Stimulated activated CD4-positive, alpha-beta T cell treated with anti-CD3 and anti-CD28 coated beads, Interleukin-4, amount 100 ng/mL, for 48 hours (primary cell): Measurements from ENCODE around the gene GNG7.

Experiments used
- DNase-seq, 2 donors: peaks; one replicate each; pipeline ENCODE4 v3.0.0-alpha.2; 2020; ENCODE audit warnings: low read depth in 2 of 2

Gene GNG7

DNA sequence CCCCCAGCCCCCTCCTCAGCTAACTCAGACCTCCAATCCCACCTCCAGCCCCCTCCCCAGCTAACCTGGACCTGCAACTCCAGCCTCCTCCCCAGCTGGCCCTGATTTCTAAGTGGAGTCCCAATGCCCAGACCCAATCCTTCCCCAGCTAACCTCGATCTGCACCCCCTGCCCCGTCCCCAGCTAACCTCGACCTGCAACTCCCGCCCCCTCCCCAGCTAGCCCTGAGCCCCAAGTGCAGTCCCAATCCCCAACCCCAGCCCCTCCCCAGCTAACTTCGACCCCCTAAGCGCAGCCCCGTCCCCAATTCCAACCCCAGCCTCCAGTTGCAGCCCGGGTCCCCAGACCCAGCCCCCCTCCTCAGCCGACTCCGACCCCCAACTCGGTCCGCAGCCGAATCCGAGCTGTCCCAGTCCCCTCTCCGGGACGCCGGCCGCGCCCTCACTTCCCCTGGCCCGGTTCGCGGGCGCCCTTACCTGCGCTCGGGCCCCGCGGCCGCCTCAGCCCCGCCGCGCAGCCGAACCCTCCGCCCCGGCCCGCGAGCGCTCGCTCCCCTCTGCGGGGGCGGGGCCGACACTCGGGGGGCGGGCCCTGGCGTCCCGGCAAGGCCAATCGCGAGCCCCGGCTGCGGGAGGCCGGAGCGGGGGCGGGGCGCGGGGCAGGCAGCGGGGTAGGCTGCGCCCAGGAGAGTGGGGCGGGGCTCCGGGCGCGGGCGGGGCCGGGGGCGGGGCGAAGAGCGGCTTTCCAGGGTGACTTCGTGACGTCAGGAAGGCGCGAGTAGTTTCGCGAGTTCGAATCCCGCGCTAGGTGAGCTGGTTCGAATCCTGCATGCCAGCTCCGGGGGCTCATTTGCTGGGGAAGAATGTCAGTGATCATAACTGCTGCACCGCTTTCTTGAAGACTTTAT lies at the start of gene GNG7:
TSS of gene GNG7 (minus strand) at position 525 of the 907 bp plus-strand sequence. CDS start 182,006 bp downstream, outside the sequence.
- DNase-seq = peak; percentile 95 to 97

GRCh38 chr19:2751438-2751830 lies 48.9 kb upstream of the GNG7 start:
- DNase-seq = no peak

DNA sequence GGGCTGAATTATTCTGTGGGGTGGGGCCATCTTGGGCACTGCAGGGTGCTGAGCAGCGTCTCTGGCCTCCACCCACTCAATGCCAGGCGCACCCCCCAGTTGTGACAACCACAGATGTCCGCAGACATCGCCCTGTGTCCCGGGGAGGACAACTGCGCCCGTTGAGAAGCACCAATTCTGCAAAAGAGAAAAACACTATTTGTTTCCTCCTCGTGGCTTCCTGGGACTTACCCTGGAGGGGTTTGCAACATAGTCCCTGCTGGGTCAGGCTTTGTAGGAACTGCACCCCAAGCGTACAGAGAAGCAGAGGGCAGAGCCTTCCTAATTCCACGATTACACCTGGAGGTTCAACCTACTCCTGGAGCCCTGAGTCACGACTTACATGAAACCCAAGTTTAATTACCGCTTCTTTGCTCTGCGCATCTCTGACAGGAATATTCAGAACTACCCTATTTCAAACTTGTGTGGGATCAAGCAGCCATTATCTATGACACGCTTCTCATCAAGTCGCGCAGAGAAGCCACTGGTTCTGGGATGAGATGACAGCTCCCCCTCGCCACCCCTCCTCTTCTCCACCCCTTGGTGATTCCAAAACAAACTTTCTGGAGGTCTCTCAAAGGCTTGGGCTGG lies 48.4 kb upstream of the GNG7 start:
- DNase-seq = no peak

- DNase-seq = no peak
Observed at GRCh38 chr19:2747349-2747748, 44.9 kb upstream of the GNG7 start.

- DNase-seq = no peak
Observed at GRCh38 chr19:2744113-2744512, 41.6 kb upstream of the GNG7 start.

- DNase-seq = no peak
Observed at GRCh38 chr19:2743099-2743498, 40.6 kb upstream of the GNG7 start.

DNA sequence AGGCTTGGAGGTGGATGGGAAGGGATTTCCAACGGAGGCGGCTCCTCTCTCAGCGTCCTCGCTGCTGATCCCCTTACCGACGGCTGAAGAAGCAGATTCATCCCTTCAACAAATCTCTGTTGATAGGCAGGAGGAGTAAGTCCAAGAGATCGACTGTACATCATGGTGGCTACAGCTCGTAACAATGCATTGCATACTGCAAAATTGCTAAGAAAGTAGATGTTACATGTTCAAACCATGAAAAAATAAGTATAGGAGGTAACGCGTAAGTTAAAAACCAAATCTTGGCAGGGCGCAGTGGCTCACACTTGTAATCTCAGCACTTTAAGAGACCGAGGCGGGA lies 37.8 kb upstream of the GNG7 start:
- DNase-seq = no peak

GRCh38 chr19:2739602-2740313 lies 37.3 kb upstream of the GNG7 start, which contains the start of gene SLC39A3:
TSS of gene SLC39A3 (minus strand) at chr19:2740017. CDS start at chr19:2737257, 2,760 bp downstream.
- DNase-seq = peak; percentile 99

DNA sequence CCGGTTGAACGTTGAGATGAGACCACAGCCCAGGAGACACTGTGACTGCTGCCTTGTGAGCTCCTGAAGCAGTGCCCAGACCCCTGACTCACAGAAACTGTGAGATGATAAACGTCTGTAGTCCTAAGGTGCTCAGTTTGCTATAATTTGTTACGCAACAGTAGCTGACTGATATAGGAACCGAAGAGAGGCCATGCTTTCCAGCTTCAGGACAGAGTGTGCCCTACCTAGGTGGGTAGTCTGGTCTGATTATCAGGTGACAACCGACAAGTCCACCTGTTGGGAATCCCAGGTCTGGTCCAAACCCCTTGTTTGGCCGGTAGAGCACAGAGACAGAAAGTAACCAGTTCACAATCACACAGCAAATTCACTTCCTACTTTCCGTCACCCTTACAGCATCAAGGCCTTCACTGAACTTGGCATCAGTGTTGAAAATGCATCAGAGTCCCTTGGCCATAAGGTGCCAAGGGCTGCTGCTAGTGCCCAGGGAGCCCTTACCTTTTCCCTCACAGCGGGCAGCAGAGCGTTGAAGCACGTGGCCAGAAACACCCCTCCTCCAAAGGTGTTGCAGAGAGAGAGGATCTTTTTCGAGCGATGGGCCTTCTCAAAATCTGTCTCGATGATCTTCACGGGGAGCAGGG lies 34.2 kb upstream of the GNG7 start:
- DNase-seq = no peak

DNA sequence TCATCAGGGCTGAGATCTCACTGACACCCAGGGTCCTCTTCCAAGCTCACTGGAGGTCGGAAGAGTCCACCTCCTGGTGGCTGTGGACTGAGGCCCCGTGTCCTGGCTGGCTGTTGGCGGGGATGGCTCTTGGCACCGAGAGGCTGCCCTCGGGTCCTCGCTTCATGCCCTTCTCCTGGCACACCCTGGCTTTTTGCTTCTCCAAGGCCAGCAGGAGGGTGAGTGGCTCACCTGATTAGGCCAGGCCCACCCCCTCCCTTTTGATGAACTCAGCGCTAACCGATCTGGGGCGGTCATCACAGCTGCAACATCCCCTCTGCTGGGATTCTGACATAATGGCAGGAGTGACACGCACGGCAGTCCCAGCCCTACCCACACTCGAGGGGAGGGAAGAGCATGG lies 32.9 kb upstream of the GNG7 start:
- no peak for DNase-seq

- DNase-seq = no peak
Observed at GRCh38 chr19:2734589-2735288, 32.2 kb upstream of the GNG7 start.

DNA sequence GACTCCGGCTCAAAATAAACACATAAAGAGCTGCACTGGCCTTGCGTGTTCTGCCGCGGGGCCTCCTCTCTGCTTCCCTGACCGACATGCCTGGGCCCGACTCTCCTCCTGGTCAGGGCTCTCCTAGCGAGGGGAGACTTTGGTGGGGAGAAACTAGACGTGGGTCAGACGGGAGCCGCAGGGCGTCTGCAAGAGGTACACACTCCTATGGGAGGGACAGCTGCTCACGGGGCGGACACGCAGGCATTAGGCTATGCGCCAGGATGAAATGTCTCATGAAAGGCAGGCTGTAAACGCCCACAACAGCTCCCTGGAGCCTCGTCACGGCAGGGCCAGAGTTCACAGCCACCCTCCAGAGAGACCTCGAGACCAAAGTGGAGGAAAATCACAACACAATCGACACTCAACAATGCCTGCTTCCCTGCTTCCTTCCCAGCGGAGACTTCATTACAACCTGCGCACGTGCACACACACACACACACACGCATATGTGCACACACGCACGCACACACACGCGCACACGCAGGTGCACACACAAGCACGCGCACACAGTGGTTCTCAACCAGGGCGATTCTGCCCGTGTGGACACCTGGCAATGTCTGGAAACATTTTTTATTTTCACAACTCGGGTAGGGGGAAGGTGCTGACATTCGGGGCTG lies 31.6 kb upstream of the GNG7 start:
- DNase-seq = no peak

DNA sequence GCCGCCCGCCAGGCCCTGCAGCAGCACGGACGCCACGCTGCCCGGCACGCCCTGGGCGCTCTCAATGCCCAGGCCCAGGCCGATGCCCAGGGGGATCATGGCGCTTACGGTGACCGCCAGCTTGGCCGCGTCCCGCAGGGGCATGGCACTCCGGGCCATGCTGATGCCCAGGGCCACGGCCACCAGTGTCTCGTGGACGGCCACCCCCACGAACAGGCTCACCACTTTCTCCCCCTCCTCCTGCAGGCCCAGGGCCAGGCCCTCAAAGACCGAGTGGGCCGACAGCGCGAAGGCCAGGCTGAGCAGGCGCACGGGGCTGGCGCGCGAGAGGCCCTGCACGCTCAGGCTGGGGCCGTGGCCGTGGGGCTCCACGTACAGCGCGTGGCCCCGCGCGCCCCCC lies 30.4 kb upstream of the GNG7 start:
- no peak for DNase-seq

GRCh38 chr19:2732157-2732725 lies 29.7 kb upstream of the GNG7 start:
- no peak for DNase-seq

DNA sequence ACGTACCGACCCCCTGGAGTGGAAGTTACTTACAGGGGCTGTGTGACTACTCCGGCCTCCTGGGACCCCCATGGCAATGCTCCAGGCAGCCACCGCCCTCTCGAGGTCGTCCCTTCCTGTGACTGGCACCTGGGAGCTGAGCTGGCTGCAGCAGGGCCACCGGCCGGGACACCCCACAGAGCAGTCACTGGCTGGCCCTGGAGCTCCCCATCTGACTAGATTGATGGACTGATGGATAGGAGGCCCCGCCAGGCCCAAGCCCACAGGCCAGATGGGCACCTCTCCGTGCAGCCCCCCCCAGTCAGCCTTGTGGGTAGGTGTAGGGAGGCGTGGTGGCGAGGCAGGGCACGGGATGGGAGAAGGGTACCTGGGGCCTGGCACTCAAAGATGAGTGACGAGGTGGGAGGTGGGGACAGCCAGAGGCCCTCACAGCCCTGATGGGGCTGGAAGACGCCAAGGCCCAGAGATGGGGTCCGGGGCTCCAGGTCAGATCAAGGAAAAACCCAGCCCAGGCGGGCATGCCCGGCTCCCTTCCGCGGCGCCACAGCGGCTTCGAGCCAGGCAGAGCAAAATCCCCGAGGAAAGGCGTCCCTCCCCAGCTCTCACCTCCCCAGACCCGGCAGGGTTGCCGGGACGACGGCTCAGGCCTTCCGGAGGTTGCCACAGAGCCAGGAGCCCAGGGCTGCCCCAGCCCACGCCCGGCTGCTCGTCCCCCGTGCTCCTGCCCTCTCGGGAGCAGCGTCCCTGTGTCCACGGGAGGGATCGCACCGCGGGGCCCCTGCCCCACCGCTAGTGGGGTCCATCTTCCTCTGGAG lies 28.9 kb upstream of the GNG7 start:
- no peak for DNase-seq

- DNase-seq = no peak
Observed at GRCh38 chr19:2729943-2730818, 27.7 kb upstream of the GNG7 start.

DNA sequence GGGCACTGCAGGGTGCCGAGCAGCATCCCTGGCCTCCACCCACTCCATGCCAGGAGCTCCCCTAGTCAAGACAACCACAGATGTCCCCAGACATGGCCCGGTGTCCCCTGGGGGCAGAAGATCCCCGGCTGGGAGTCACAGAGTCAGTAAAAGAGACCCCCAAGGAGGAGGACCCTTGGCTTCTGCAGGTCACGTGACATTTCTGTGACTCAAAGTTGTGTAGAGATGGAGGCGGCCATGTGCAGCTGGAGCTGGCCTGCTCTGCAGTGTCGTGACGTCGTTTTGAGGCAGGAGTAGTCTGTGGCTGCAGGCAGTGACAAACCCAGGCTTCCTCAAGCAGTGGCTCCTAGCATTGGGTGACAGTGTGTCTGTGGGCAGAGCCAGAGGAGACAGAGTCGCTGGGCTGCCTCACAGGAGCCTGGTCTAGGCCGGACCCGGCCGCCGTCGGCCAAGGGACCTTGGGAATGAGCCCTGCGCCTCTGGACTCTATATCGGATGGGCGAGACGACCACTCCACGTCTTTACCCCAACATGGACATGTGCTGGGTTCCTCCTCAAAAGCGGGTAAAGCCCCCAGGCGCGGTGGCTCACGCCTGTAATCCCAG lies 26.4 kb upstream of the GNG7 start:
- no peak for DNase-seq

GRCh38 chr19:2727640-2727944 lies 25.1 kb upstream of the GNG7 start:
- DNase-seq = no peak
